Coronary artery (tissue), 2 donors: Measurements from ENCODE around the gene LIME1.

ENCODE experiments used
- DNase-seq: peaks from one replicate; pipeline ENCODE4 v3.0.0-alpha.2; 2017; ENCODE audit warnings: low spot score
- H3K27ac ChIP-seq, 2 donors: fragments of 200-600 bp; sonication (generic); one replicate each; pipeline ENCODE4 v1.5.1; 2016 to 2019
- H3K4me3 ChIP-seq: fragments of 200-600 bp; sonication (generic); 2 replicates; pipeline ENCODE4 v1.5.1; 2016; ENCODE audit warnings: mild to moderate bottlenecking, moderate library complexity
- TF ChIP-seq, protein P1 (sequence below): fragments of 200-600 bp; sonication (generic); IDR thresholded peaks from one replicate; pipeline ENCODE4 v1.5.1; 2019; ENCODE audit warnings: antibody characterized with exemption

LIME1 gene

DNA sequence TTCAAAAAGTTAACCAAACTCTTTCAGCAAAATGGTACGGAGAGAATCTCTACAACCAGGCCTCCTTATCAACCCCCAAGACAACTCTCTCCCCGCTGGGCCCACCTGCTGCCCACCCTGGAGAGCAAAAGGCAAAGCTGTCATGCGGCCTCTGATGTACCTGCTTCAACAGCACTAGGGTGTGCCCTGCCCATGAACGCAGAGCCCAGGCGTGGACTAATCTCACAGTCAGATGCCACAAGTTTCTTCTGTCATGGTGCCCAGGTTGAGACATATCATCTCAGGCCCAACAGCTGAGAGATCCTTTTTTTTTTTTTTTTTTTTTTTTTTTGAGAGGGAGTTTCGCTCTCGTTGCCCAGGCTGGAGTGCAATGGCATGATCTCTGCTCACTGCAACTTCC, 29.4 kb downstream of the LIME1 start:
- TF ChIP-seq, protein P1, sequence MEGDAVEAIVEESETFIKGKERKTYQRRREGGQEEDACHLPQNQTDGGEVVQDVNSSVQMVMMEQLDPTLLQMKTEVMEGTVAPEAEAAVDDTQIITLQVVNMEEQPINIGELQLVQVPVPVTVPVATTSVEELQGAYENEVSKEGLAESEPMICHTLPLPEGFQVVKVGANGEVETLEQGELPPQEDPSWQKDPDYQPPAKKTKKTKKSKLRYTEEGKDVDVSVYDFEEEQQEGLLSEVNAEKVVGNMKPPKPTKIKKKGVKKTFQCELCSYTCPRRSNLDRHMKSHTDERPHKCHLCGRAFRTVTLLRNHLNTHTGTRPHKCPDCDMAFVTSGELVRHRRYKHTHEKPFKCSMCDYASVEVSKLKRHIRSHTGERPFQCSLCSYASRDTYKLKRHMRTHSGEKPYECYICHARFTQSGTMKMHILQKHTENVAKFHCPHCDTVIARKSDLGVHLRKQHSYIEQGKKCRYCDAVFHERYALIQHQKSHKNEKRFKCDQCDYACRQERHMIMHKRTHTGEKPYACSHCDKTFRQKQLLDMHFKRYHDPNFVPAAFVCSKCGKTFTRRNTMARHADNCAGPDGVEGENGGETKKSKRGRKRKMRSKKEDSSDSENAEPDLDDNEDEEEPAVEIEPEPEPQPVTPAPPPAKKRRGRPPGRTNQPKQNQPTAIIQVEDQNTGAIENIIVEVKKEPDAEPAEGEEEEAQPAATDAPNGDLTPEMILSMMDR, result no peak
- Histone ChIP-seq H3K4me3 (no peak overlapping the region), H3K27ac (no peak overlapping the region)
- DNase-seq, result no peak

DNA sequence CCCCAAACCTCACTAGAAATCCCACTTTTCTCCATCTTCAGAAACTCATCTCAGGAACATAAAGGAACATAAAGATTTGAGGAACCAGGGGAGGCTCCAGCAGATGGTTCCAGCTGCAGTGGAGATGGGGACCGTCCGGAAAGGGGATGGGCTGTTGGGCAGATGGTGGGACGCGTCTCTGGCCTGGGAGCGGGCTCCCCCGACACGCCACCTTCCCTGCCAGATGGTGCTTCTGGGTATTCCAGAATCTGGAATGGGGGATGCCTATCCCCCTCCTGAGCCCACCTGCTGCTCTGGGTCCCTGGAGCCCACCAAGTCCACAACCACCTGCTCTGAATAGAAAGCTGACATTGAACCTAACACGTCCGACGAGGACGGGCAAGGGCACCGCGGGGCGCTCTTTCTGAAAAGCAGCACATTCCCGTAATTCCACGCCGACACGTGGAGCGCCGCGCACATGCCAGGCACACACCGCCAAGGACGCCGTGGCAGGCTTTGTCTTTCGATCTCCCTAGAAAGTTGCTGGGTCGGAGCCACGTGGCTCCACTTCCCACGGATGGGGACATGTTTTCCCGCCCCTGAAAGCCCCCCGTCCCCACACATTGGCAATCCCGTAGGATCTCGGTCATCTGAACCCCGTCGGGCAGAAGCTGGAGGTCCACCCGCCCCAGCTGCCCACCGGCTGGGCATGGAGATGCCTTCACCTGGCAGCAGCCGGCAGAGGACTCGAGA, 30.4 kb downstream of the LIME1 start:
- DNase-seq, result no peak
- Histone ChIP-seq H3K4me3 (no peak overlapping the region), H3K27ac (no peak overlapping the region)
- TF ChIP-seq, protein P1, result no peak

DNA sequence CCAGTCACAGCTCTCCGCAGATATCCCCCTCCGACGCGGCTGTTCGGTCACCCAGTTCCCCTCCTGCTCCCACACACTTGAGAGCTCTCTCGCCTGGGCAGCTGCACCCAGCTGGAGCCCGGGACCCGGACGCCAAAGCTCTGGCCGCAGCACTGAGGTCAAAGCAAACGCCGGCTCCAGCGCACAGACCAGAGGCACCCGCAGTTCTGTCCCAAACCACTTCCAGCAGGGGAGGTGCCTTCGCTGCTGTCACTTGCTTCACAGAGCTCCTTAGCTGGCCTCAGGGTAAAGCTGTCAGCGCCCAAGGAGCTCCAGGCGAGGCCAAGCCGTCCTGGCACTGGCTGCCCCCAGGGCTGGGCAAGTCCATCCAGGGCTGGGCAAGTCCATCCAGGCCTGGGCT, 31.0 kb downstream of the LIME1 start:
- no peak for DNase-seq
- TF ChIP-seq, protein P1, result no peak
- Histone ChIP-seq H3K27ac (no peak overlapping the region), H3K4me3 (no peak overlapping the region)

DNA sequence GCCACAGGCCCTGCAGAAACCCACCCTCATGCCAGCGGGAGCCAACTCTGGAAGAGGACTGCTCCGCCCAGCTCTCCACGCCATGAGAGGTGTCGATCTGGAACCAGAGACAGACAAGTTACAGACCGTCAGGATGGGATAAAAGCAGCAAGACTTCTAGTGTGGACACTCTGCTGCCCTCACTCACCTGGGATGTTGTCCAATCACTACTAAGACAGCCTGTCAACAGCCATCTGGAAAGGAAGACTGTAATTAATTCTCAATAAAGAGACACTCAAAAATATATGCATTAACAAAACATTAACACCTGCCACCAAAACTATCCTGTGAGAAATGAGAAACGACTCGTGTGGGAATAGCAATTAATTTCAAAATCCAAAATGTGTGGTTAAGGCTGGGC, 31.4 kb downstream of the LIME1 start:
- no peak overlapping the region for H3K27ac ChIP-seq
- no peak for DNase-seq
- TF ChIP-seq, protein P1, result no peak
- H3K4me3 ChIP-seq, result no peak overlapping the region

DNA sequence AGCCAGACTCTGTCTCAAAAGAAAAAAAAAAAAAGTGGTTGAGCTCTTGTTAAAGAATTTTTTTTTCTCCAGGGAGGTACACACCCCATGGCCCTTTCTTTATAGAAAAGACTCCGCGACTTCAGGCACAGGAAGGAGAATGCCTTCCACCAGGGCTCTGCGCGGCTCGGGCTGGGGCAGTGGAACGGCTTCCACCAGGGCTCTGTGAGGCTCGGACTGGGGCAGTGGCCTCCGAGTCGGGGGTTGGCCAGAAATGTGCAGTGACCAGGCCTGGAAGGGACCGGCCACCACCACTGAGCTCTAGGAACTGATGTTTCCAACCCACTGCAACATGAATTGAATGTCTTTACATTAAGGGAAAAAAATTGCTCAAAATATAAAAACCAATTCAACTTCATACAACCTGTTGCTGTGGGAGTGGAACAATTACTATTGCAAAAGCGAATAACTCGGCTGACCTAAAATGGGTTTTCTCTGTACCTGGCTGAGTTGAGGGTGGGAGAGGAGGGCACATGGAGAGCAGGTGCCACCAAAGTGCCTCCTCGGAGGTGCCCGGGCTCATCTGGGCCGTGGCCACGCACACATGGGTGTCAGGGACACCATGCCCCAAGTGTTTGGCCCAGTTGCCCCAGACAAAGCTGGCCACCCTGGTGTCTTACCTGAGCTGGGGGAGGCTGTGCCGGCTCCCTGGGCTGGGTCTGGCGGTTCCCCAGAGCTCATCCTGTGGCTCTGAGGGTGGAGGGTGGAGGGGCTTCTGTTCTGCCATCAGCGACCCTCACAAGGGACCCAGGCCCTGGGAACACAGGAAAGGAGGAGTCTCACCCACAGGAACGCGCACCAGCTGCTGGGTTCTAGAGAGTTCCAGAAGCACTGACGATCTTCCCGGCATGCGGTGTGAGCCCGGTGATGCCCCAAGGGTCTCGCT, 32.4 kb downstream of the LIME1 start:
- no peak for DNase-seq
- Histone ChIP-seq H3K4me3 (no peak overlapping the region), H3K27ac (no peak overlapping the region)
- TF ChIP-seq, protein P1, result no peak

DNA sequence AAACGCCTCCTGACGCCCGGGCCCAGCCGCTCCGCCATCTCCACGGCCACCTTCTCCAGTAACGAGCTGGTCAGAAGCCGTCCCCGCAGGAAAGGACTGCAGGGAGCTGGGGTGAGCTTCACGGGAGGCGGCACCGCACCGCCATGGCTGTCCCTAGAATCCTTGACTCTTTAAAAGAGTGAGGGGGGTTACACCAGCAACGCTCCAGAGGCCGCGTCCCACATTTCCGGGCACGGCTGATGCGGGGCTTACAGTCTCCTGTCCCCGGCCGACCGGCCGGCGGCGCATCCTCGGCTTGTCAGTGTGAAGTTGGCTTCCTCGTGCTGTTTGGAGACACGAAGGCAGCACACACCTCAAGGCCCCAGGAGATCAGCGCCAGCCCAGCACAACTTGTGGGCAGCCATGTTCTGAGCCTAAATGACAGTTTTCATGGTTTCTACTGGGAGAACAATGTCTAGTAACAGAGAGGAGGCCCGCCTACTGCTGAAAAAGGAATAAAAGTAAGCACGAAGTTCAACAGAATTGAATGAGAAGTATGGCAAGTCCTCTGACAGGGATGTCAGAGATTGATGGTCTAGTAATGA, 33.5 kb downstream of the LIME1 start:
- TF ChIP-seq, protein P1, result no peak
- no peak for DNase-seq
- no peak overlapping the region for H3K27ac ChIP-seq
- H3K4me3 ChIP-seq, result no peak overlapping the region
